Measurements from ENCODE around the gene ZYX. TPM values are rescaled to one million over a fixed set of nuclear protein-coding genes. Genes with fewer than 3 reads are reported as not detected.

The ZYX gene
- total RNA-seq, 4 donors from 2014 or later, result 48.2 to 138 (median 62.8) TPM

GRCh38 chr7:143437578-143437977, 56.4 kb downstream of the ZYX start:
- TF ChIP-seq CTCF (IDR thresholded peaks at IDR 0.05), result no peak
- no peak for ATAC-seq (ENCODE audit: low FRiP score)
- DNase-seq (ENCODE audit: low spot score), result no peak

GRCh38 chr7:143439866-143440265, 58.7 kb downstream of the ZYX start:
- ATAC-seq (ENCODE audit: low FRiP score), result no peak
- no peak for TF ChIP-seq CTCF (IDR thresholded peaks at IDR 0.05)

More at GRCh38 chr7:143439866-143440265, 58.7 kb downstream of the ZYX start:
- DNase-seq (ENCODE audit: low spot score), result no peak

Small RNAs within 50 kb of the gene (small RNA-seq; reads per million reads assigned to genes)
- 0.90 reads per million for gene MIR6892

Other genes with a start within 250 kb of the ZYX start
- gene PIP, start 249.3 kb upstream of the ZYX start, total RNA-seq, result not detected
- not detected for gene TAS2R39, start 197.9 kb upstream of the ZYX start, total RNA-seq
- not detected for gene TAS2R40, start 159.3 kb upstream of the ZYX start, total RNA-seq
- gene GSTK1, start 117.9 kb upstream of the ZYX start, total RNA-seq, result 100 to 1,000 TPM; 159 to 243 (median 177) TPM
- gene TMEM139, start 96.4 kb upstream of the ZYX start, total RNA-seq, result 1 to 10 TPM in 3 of 4 donors, not detected in 1; 1.1 to 3.8 (median 1.6) TPM
- gene CASP2, start 93.0 kb upstream of the ZYX start, total RNA-seq, result 10 to 100 TPM in 3 of 4 donors, 1 to 10 TPM in 1; 7.7 to 21.6 (median 13.3) TPM
- under 1 TPM in 2 of 4 donors, not detected in 2; 0.24 to 0.79 TPM for gene CLCN1, start 65.2 kb upstream of the ZYX start, total RNA-seq
- gene FAM131B, start 18.6 kb upstream of the ZYX start, total RNA-seq, result 1 to 10 TPM in 1 of 4 donors, under 1 TPM in 3; 0.56 to 1.2 (median 0.77) TPM
- under 1 TPM in 2 of 4 donors, not detected in 2; 0.13 to 0.46 TPM for gene EPHA1, start 27.5 kb downstream of the ZYX start, total RNA-seq
- gene TAS2R60, start 62.1 kb downstream of the ZYX start, total RNA-seq, result not detected
- not detected for gene TAS2R41, start 96.5 kb downstream of the ZYX start, total RNA-seq
- gene CTAGE15, start 190.5 kb downstream of the ZYX start, total RNA-seq, result 1 to 10 TPM in 1 of 4 donors, under 1 TPM in 2, not detected in 1; 0.74 to 1.3 (median 0.79) TPM
- gene TCAF2, start 239.6 kb downstream of the ZYX start, total RNA-seq, result 1 to 10 TPM; 1.4 to 8.2 (median 4.8) TPM

Data from omental fat pad (tissue), 4 donors.